BJ (cell line): ENCODE data around the gene CMTM1. TPM values are rescaled to one million over a fixed set of nuclear protein-coding genes. Genes with fewer than 3 reads are reported as not detected.
"Not testable (repeated sequence)": the region's sequence is repeated elsewhere in the genome, so short reads cannot be mapped to it uniquely, and the experiment has no call there.

Experiments used
- CTCF ChIA-PET: fragments of 350-600 bp; formaldehyde crosslinking; extraction: SDS; loops from one replicate; lab custom pipeline; 2021; ENCODE audit warnings: antibody characterized with exemption, inconsistent platforms; lab: Yijun Ruan, JAX
- POLR2A ChIA-PET: fragments of 300-600 bp; sonication (Branson Sonifier 250); formaldehyde crosslinking; extraction: SDS; loops from one replicate; lab custom pipeline; 2021; ENCODE audit warnings: antibody characterized with exemption; lab: Charles Lee
- DNase-seq: peaks from one replicate; pipeline ENCODE4 v3.0.0-alpha.2; 2011; ENCODE audit warnings: low read depth
- H3K27me3 ChIP-seq: 2 replicates; pipeline ENCODE4 v1.6.0; 2011; ENCODE audit warnings: low read length; ENCODE audit not compliant: control insufficient read depth, insufficient read depth
- H3K36me3 ChIP-seq: 2 replicates; pipeline ENCODE4 v1.5.1; 2011; ENCODE audit warnings: low read length; ENCODE audit not compliant: control insufficient read depth, insufficient read depth
- H3K4me3 ChIP-seq: 2 replicates; pipeline ENCODE4 v1.5.1; 2011; ENCODE audit warnings: low read depth, mild to moderate bottlenecking, control low read depth, low read length
- CTCF ChIP-seq: IDR thresholded peaks from 2 replicates; pipeline ENCODE4 v1.5.1; 2011; ENCODE audit warnings: low read depth, mild to moderate bottlenecking, control low read depth, inconsistent platforms, low read length, moderate library complexity; ENCODE audit not compliant: insufficient read depth
- polyA plus RNA-seq: library from polyadenylated mRNA; depleted of rRNA; stranded (reverse); fragments of >200 nt; gene quantifications from 2 replicates; pipeline ENCODE4 v1.2.3, GENCODE V29; 2011

CMTM1 gene
- polyA plus RNA-seq, 1 experiment, result 3.2 TPM

DNA sequence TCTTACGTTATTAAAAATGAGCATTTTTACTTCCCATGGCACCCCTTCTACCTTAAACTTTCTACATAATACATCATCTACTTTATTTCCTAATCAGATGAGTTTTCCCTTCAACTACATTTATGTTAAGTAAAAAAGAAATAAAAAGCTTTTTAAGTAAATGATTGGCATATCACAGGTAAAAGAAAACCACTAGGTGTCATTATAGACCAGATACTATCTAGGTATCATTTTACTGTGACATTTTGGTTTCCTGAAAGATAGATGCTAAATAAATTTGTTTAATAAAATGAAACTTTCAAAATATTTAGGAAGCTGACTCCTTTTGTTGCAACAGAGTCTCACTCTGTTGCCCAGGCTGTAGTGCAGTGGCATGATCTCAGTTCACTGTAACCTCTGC, 3.8 kb upstream of the CMTM1 start:
- Histone ChIP-seq H3K4me3 (no peak overlapping the region), H3K36me3 (peaks cover 2% of the 10 kb centered on the region), H3K27me3 (no peaks in the 10 kb centered on the region)
- no peak for DNase-seq
- no peak for TF ChIP-seq CTCF
- CTCF ChIA-PET, result interaction anchor here (0.6 to 1.5 kb wide), 5 partner anchors 10 to 155 kb away, joined by 3 to 5 read pairs (median 4); partner anchors contain the start of genes CKLF and CMTM2
- POLR2A ChIA-PET, result no interaction called here

DNA sequence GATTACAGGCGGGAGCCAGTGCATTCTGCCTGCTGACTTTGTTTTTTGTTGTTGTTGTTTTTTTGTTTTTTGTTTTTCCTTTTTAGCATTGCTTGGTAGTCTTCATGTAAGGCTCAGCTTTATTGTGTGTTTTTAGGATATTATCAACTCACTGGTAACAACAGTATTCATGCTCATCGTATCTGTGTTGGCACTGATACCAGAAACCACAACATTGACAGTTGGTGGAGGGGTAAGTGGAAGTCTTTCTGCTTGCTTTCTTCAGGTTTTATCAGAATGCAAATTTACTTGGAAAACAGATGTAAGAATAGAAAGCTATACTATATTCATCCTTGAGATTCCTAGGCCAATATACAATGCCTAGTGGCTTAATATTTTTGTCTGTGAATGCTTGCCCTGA, 3.3 kb upstream of the CMTM1 start:
- POLR2A ChIA-PET, result no interaction called here
- Histone ChIP-seq H3K36me3 (peaks cover 2% of the 10 kb centered on the region; the same call in 1 of the 2 replicates), H3K27me3 (no peaks in the 10 kb centered on the region), H3K4me3 (no peak overlapping the region)
- CTCF ChIA-PET, result interaction anchor here (0.8 to 1.5 kb wide), 4 partner anchors 11 to 156 kb away, joined by 4 read pairs; partner anchors contain the start of genes CKLF and CMTM2
- TF ChIP-seq CTCF, result no peak
- DNase-seq, result no peak

DNA sequence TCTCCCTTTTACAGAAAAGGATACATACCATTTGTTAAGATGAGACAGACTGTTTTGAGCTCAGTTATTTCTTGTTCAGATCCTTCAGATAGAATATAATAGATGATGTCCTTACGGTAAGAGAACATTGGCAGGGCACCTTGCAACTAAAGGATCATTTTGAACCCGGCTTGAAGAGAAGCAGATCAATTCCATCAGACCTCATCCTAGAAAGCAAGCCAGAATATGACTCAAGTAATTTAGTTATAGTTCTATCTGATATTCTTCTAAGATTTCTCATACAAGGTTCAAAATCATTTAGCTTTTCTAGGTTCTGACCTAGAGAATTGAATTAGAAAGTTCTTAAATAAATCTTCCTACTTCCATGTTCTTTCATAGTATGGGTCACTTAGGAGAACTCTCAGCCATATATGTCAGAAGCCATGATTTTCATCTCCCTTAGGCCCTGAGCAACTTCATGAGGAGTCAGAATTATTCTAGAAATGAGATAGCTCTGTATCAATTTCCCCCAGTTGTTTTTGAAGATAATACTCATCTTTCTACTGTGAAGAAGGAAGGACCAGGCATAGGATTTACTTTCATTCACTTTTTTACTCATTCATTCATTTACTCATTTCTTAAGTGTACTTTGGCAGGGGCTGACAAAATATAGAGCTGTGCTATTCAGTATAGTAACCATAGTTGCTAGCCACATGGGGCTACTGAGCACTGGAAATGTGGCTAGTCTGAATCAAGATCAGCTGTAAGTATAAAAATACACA, 2.5 kb upstream of the CMTM1 start:
- TF ChIP-seq CTCF, result no peak
- Histone ChIP-seq H3K36me3 (peaks cover 2% of the 10 kb centered on the region; the same call in 1 of the 2 replicates), H3K4me3 (no peak overlapping the region), H3K27me3 (no peaks in the 10 kb centered on the region)
- ChIA-PET CTCF (interaction anchor here (0.6 to 3.7 kb wide), 4 partner anchors 10 to 304 kb away, joined by 3 to 13 read pairs (median 4); partner anchors contain the start of gene CKLF), POLR2A (interaction anchor here (0.6 kb wide), 1 partner anchor 12 kb away, joined by 6 read pairs; the partner anchor contains the start of gene CKLF)
- DNase-seq, result no peak

- H3K27me3 ChIP-seq, CTCF ChIA-PET, H3K4me3 ChIP-seq, DNase-seq, H3K36me3 ChIP-seq, POLR2A ChIA-PET: not testable (repeated sequence)
Measured at GRCh38 chr16:66567270-66567669, 1.0 kb downstream of the CMTM1 start.

- Histone ChIP-seq H3K36me3 (peaks cover 2% of the 10 kb centered on the region), H3K4me3 (no peak overlapping the region), H3K27me3 (no peaks in the 10 kb centered on the region)
- ChIA-PET CTCF (no interaction called here), POLR2A (no interaction called here)
- no peak for DNase-seq
- no peak for TF ChIP-seq CTCF
Measured at GRCh38 chr16:66568355-66568754, 2.1 kb downstream of the CMTM1 start.
